Esophagus squamous epithelium (tissue), 4 donors: Measurements from ENCODE around the gene CDCA5.

Experiments
- POLR2A ChIP-seq, 4 donors: fragments of 450-650 bp; IDR thresholded peaks; one replicate each; pipeline ENCODE4 v1.6.1; 2017; ENCODE audit warnings: antibody characterized with exemption in 4 of 4, mild to moderate bottlenecking in 4 of 4, moderate library complexity in 3 of 4
- TF ChIP-seq, protein P1 (sequence below), 6 experiments: fragments of 450-650 bp in 4 of 6; fragments of 200-600 bp in 2 of 6; sonication (generic) in 2 of 6; IDR thresholded peaks; one replicate each; pipeline ENCODE4 v1.5.1; 2016 to 2019; ENCODE audit warnings: antibody characterized with exemption in 6 of 6, mild to moderate bottlenecking in 4 of 6, moderate library complexity in 4 of 6

DNA sequence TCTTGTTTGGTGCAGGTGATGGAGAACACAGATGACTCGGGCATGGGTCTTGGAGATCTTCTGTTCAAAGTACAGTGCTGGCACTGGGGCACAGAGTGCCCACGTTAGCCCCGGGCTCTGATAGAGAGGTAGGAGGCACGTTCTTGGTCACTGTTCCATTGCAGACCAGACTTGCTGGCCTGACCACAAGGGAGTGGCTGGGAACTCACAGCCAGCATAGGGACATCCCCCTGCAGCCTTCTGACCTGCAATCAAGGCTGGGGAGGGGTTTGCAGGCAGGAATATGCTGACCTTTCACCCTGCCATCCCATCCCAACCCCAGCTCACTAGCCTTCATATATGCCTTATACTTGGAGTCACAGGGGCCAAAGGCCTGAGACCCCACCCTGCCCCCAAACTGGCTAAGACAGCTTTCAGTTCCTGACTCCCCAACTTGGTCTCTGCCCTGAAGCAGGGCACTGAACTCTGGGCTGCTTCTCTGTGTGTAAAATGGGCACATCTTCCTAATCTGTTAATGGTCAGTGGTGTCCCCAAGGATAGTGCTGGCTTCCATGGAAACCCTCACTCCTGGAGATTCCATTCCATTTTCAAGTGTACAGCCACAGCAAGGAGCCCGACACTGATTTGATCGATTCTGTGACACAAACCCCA is 42.9 kb upstream of the CDCA5 start:
- TF ChIP-seq, protein P1, sequence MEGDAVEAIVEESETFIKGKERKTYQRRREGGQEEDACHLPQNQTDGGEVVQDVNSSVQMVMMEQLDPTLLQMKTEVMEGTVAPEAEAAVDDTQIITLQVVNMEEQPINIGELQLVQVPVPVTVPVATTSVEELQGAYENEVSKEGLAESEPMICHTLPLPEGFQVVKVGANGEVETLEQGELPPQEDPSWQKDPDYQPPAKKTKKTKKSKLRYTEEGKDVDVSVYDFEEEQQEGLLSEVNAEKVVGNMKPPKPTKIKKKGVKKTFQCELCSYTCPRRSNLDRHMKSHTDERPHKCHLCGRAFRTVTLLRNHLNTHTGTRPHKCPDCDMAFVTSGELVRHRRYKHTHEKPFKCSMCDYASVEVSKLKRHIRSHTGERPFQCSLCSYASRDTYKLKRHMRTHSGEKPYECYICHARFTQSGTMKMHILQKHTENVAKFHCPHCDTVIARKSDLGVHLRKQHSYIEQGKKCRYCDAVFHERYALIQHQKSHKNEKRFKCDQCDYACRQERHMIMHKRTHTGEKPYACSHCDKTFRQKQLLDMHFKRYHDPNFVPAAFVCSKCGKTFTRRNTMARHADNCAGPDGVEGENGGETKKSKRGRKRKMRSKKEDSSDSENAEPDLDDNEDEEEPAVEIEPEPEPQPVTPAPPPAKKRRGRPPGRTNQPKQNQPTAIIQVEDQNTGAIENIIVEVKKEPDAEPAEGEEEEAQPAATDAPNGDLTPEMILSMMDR (IDR thresholded peaks at IDR 0.05) = no peak
- TF ChIP-seq POLR2A (IDR thresholded peaks at IDR 0.05) = no peak
